HG03457 (cell line): ENCODE measurements around the gene LRRC7.

Experiments used
- ATAC-seq: cut with Tn5 transposase; IDR thresholded peaks from one replicate; pipeline ENCODE4 v1.9.1; 2021; ENCODE audit warnings: moderate number of reproducible peaks; ENCODE audit not compliant: unreplicated experiment

Gene LRRC7

DNA sequence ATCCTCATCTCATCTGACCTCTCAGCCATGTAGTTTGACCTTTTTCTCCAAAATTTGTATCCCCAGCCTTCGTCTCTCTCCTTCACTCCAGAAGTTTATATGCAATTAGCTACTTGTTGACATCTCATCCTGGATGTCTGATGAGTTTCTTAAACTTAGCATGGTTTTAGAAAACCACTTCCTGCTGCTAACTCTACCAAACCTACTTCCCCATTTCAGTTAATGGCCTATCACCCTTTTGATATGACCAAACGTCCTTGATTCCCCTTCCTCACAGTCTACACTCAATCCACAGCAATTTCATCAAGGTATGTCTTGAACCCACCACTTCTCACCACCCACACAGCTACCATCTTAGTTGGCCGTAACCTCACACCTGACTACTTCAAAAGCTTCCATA is 515.8 kb downstream of the LRRC7 start:
- ATAC-seq = no peak

DNA sequence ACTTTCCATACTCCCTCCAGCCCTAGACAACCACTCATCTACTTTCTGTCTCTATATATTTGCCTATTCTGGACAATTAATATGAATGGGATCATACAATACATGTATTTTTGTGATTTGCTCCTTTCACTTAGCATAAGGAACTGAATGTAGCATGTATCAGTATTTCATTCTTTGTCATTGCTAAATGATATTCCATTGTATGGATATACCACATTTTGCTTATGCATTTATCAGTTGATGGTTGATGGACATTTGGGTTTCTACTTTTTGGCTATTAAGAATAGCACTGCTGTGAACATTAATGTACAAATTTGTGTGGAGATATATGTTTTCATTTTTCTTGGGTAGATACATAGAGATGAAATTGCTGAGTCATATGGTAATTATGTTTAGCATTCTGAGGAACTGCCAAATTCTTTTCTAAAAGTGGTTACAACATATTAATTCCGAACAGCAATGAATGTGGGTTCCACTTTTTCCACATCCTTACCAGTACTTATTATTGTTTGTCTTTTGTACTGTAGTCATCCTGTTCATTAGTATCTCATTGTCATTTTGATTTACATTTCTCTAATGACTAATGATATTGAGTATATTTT is 516.7 kb downstream of the LRRC7 start:
- ATAC-seq = no peak

DNA sequence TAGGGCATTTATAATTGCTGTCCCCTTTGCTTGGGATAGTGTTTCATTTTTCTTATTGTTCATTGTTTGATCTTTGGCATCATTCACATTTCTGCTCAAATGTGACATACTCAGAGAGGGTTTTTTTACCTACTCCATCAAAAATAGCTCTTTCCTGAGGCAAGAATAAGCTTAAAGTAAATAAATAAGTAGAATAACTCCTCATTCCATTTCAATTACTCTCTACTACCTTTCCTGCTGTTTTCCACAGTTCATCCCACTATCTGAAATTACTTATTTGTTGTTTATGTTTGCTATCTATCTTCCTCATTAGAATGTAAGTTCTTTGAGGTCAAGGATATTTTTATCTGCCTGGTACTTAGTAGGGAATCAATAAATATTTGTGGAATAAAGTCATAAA is 517.8 kb downstream of the LRRC7 start:
- no peak for ATAC-seq

DNA sequence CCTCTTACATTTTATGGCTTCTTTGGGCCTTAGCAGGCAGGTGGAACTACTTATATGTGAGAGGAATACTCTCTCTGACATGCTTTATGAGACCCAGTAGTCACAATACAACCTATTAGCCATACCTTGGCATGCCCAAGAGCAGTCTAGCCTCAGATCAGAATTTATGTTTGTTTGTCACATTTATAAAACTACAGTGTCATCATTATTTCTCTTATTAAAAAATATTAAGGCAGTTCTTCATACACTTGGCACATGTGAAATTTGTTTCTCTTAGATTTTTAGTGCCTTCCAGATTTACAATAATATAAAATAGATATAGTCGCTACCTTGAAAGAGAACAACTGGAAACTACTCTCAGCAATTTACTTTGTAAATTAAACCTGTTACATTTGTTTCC is 519.2 kb downstream of the LRRC7 start:
- ATAC-seq = no peak

DNA sequence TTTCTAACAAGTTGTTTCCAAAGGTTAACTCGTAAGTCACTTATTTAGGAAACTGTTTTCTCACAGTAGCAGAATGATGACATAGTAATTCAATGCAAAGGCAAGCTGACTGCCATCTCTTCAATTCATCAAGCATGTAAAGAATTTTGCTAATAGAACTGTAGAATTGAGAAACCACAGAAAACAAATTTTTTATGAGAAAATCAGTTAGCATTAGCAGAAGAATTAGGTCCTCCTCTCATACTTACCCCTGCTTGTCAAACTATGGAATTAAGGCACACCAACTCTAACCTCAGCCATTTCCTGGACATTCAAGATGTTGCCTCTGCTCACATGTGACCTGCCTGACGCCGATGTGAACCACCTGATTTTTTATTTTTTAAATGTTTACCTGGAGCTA is 522.4 kb downstream of the LRRC7 start:
- ATAC-seq = no peak

DNA sequence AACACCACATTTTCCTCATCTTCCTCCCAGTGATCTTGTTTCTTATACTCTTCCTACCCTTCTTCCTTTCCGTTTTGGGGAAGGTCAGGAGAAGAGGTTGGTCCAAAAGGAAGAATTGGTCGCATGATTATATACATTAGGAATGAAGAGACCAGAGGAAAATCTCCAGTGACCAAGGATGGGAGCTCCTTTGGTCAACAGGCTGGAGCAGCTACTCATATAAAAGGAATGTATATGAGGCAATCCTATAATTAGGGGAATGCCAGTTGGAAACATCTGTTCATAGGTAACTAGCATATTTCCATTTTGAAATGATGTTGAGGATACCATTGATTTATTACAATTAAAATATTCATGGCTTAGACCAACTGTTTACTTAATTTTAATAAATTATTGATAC is 523.2 kb downstream of the LRRC7 start:
- ATAC-seq = no peak

DNA sequence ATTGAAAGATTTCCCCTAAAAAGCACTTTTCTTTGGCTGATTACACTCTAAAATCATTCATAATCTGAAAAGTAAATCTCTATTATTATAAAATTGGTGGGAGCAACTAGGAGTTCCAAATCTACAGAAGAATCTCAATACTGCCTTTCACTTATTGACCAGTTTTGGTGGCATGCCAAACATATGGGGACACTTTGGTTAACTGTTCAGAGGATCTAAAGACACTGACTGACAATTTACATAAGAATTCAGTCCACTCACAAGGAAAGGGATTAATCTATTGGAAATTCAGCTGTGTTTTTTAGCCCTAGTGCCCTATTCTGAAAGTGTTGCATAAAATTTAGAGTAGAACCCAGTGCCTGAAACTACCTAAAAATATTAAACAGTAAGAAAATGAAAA is 524.1 kb downstream of the LRRC7 start:
- ATAC-seq = no peak

DNA sequence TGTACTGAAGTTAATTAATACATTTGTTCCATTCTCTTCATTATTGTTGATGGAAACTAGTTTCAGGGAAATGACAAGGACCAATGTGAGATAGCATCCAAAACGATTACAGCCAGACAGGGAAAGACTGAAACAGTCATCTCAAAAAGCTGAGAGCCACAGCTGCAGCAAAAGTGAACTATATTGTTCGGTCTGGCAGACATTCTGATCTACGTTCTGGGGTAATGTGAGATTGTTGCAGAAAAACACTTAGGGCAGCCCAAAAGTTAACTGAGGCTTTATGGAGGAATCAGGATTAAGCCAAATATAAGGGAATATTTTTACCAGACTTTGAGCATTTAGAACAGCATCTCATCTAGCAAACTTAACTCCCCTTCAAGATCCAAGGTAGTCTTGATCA is 524.8 kb downstream of the LRRC7 start:
- no peak for ATAC-seq

DNA sequence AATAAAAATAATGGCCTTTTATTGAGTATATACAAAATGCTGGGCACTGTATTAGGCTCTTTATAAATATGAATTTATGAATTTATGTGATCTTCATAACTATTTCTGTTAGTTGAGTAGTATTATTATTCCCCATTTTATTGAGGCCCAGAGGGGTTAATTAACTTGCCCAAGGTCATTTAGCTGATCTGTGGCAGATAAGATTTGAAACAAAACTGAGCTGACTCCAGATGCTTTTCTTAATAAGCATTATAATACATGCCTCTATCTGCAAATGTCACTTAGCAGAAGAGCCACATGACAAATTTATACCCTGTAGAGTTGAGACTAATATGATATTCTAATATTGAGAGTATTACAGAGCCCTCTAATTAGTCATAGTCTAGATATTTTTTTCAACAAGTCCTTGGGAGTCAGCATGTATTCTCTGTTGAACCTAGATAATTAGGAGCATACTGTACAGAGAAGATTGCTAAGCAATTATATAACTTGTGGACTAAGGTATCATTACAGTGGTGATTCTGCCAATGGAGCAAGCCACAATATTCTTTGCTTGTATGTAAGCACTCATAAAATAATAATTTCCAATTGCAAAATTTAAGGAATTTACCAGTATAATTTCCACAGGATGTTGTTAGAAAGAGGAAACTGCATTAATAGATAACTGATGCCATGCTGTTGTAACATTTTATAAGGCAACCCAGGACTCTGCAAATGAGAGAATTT is 525.7 kb downstream of the LRRC7 start:
- ATAC-seq = no peak

DNA sequence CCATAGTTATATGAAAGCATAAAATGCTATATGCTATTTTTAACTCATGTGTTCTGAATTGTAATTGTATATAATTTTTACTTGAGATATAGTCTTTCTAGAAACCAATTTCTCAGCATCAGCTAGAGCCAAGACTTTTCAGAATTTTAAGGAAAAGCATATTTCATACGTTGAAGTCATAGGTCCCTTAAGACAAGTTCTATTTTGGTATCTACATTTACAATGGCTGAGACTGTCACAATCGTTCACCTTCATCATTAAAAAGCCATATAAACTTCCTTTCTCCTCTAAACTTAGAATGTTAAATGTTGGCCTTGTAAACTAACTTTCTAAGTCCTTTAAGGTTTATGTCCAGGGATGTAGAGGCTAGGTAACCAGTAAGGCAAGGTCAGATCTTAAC is 533.5 kb downstream of the LRRC7 start:
- no peak for ATAC-seq

DNA sequence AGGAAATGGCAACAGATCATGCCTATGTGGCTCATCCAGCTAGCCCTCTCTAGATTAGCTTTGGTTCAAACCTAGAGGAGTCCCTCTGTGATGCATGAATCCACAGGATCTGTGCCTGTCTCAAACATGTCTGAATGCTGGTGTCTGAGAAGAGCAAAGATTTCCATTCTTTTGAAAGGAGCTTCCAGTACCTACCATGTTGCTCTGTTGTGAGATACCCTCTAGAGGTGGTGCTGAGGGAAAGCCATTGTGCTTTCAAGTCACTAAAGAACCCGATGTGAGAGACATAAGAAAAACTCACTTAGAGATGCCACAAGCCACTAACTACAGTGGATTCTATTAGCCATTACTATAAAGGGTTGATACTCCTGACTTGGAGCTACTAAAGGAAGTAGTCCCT is 534.1 kb downstream of the LRRC7 start:
- no peak for ATAC-seq

DNA sequence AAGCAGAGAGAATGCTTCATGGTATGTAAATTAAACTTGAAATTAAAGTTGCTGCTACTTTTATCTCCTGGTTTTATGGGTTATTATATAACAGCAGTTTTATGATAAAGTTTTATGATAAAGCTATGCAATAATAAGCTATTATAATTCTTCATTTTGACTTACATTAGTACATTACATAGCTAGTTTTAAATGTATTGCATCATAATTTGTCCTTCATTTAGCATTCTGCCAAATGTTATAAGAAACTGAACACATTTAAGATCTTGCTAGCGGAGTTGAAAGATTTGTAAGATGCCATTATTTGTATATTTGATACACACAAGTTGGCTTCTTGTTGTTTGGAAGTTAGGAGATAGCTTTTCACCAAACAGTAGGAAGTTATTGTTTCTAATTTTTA is 536.0 kb downstream of the LRRC7 start:
- ATAC-seq = no peak

DNA sequence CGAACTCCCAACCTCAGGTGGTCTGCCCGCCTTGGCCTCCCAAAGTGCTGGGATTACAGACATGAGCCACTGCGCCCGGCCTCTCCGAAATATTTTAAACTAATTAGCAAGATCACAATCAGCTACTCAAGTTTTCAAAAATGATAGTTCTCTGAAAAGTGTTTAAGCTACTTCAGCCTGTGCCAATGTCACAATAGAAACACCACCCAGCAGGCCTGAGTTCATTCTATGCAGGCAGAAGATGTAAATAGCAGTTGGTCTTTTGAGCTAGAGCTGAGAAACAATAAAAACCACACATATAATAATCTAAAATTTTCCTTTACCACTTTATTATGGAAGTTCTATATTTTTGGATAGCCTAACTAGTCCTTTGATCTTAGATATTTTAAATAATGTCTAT is 541.5 kb downstream of the LRRC7 start:
- ATAC-seq = no peak

DNA sequence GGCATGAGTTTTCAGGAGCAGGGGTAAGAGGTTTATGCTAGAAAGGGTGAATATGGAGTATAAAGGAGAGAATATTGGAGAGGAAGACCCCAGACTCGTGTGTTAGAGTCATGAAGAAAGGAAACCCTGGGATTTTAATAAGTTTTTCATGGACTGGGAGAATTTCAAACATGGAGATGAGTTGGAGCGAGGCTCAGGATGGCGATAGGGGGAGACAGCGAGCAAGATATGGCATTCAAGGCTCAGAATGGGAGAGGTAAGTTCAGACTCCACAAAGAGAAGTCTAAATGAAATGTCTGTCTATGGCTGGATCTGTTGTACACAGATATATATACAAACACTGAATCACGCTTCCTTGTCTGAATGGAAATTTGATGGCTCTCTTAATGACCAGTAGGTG is 545.1 kb downstream of the LRRC7 start:
- no peak for ATAC-seq

DNA sequence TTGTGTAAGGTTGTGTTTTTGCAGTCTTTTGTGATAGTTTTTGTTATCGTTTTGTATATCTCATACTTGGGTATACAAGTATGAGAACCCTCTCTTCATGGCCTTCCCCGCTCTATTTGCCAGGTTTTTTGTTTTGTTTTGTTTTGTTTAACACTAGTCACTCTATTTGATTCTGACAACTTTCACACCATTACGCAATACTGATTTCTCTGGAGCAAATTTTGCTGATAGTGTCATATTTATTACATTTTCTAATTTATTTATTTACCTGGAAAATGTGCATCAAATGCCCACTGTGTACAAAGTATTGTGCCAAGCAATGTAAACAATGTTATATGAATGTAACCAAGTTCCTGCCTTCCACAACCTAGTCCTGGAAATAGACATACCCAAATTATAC is 547.6 kb downstream of the LRRC7 start:
- no peak for ATAC-seq

DNA sequence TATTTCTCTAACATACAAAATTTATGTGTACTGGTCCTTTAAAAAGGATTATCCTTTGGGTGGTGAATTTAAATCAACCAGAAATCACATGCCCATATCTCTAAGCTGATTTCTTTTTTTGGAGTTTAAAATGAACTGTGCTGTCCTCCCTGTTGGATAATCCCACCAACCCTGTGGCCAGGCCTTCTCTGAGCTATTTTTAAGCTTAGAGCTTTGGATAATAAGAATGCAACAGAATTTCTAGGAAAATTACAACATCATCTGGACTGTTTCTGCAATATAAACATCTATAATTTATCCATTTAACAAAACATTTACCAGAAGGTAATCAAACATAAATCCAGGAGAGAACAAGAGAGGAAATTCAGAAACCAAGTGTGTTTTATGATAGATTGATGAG is 549.3 kb downstream of the LRRC7 start:
- no peak for ATAC-seq

DNA sequence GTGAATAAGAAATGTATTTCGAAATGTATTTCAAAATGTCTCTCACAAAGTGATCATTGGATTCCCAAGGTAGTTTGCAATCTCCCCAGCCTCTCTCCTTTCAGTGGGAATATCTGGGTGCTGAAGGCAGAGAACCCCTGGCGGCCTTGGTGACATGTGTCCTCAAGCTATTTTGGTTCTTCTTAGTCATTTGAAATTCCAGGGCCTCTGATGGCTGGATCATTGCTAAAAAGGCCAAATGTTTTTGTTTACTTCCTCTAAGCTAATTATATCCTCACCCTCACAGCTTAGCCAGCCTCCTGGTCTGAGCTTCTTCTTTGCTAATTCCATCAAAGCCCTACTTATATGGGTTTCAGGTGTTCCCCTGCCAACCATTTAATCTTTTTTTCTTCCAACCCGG is 566.4 kb downstream of the LRRC7 start:
- ATAC-seq = no peak

DNA sequence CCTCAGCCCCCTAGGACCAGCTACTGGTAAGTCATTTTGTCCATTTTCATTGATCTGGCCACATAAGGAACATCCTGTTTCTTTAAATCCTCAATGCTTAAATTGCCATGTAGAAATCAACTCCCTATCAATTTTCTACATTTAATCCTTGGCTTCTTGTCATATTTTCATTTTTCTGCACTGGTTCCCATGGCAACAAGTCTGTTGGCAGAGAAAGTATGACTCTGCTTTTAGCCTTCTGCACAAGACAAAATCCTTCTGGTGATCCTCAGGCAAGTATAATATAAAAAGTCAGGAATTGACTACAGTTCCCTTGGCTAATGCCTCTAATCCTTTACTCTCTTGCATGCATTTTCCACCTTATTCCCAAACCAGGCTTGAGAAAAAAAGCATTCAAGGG is 572.6 kb downstream of the LRRC7 start:
- no peak for ATAC-seq

DNA sequence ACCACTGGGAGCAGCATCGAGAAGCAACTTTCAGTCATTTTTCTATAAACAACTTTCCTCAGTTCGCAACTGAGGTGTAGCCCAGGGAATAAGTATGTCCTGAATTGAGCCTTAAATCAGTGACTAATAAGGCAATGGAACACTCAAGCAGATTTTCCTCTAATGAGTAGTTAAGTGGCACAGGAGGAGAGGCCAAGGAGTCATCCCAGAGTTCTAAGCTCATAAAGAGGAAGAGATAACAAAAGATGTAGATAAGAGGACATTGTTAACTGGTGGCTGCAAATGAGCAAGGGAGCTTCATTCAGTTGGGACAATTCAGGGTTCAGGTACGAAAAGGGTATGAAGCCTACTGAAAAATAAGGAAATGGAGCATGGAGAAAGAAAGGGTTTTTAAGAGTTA is 573.2 kb downstream of the LRRC7 start:
- ATAC-seq = no peak

DNA sequence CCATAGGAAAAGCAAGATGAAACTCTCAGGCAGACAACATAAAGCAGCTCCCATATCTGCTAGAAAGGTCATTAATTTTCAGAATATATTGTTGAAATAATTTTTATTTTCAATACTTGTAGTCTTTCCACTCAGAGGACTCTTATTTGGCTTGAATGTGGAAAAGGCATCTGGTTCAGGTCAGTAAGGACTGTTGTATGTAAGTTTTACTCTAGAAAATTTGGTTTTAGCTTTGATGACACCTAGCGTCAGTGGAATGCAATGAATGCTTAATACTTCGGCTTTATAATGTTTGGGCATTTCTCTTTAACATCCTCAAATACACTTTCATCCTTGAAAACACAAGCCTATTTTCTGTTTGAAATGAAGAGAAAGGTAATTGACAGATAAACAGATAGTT is 574.4 kb downstream of the LRRC7 start:
- ATAC-seq = no peak

DNA sequence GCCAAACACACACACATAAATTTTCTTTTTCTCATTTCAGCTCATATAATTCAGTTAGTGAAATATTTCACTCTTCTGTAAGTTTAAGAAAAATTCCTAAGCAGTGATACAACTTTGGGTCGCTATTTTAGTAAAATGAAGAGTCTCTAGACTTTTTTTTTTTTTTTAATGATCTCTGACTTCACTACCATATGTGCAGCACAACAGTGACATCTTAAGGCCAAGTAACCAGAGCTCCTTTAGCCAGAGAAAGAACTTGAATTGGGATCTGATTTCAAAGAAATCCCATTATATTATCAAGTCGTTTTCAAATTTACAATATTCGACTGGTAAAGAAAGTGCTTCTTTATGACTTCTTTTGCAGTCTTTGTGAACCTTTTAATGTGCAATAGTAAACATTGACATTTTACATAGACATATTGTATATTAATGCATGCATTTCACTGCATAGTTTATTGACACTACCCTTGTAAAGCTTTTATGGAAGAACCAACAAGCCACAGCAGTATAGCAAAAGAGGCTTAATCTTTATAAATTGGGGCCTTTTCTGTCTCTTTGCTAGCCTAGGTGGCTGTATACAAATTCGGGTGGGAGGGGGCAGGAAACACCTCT is 575.4 kb downstream of the LRRC7 start:
- ATAC-seq = no peak

DNA sequence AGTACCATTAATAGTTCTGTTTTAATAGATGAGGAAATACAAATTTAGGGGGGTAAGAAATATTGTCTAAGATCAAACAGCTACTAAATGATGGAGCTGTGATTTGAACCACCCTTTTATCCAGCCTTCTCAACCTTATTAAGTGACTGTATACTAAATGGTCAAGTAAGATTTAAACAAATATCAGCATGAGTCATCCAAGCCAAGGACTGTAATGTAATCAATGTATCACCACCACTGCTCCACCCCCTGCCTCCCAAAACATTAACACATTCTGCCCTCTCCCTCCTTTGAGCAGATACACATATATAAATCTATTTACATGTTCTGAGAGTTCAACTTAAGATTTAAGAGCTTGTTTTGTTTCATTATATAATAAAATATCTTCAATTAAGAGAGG is 578.8 kb downstream of the LRRC7 start:
- ATAC-seq = no peak

DNA sequence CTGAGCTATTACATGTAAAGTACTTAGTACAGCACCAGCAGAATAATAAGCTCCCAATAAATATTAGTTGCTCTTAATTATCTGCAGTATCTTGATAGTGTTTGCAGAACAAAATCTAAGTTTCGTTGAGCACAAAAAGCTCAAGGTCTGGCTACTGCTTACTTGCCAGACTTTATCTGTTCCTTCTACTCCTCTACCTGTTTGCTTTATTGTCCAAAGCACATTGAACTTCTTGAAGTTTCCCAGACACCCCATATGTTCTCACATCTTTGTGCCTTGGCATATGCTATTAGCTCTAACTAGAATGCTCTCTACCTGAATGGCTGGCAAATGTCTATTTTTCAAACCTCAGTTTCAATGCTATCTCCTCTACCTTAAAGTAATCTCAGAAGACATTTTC is 582.7 kb downstream of the LRRC7 start:
- ATAC-seq = no peak
